Thyroid gland (tissue), 4 donors: ENCODE measurements around the gene ZMYND19.

Source experiments
- CTCF ChIP-seq, 6 experiments: fragments of 200-600 bp in 3 of 6; fragments of 450-650 bp in 3 of 6; sonication (generic) in 3 of 6; IDR thresholded peaks; one replicate each; pipeline ENCODE4 v1.5.1; 2016 to 2019; ENCODE audit warnings: antibody characterized with exemption in 6 of 6, mild to moderate bottlenecking in 2 of 6, inconsistent platforms in 1 of 6, moderate library complexity in 1 of 6
- POLR2A ChIP-seq, 2 donors: fragments of 450-650 bp; IDR thresholded peaks; one replicate each; pipeline ENCODE4 v1.6.1; 2017; ENCODE audit warnings: antibody characterized with exemption in 2 of 2, mild to moderate bottlenecking in 2 of 2, moderate library complexity in 1 of 2

- no peak for TF ChIP-seq CTCF (IDR thresholded peaks at IDR 0.05)
- TF ChIP-seq POLR2A (IDR thresholded peaks at IDR 0.05) = no peak
Measured at GRCh38 chr9:137603879-137604278, 13.6 kb upstream of the ZMYND19 start.
